ENCODE data around the gene KCNMA1. TPM values are rescaled to one million over a fixed set of nuclear protein-coding genes. Genes with fewer than 3 reads are reported as not detected.

The KCNMA1 gene
- total RNA-seq, 4 donors from 2014 or later = 146 to 300 (median 265) TPM

DNA sequence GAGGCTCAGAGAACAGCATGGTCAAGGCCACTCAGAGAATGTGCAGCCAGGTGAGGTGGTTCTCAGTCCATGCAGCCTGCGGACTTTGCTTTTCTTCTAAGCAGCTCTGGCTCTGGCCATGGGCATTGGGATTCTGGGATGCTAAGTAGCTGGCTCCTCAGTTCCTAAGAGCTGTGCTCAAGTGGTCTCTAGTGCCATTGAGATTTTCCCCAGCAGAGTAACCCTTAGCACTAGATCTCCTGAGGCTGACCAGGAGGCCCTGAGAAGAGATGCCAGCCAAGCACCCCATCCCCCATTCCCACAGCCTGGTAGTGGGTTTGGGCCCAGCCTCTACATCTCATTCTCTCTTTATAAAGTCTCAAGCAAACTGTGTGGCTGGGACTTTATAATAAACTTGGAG, 77.1 kb downstream of the KCNMA1 start:
- Histone ChIP-seq H3K4me1 (peaks cover 0 to 86% (median 73%) of the 10 kb centered on the region in 4 donors), H3K27ac (replicated peaks in 1 of 4) (peak overlapping the region; percentile 36 to 55 (median 38))

DNA sequence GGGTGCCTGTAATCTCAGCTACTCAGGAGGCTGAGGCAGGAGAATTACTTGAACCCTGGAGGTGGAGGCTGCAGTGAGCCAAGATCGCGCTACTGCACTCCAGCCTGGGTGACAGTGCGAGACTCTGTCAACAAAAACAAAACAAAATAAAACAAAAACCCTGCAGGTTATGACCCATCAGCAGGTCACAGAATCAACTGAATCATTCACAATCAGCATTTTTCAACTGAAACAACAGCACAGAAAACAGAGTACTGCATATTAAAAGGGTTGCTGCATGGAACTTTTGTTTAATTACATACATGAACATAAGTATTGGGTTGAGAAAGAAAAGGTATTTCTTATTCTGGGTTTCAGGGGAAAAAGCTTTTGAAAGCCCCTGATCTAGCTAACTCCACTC, 77.6 kb downstream of the KCNMA1 start:
- TF ChIP-seq, protein P1, sequence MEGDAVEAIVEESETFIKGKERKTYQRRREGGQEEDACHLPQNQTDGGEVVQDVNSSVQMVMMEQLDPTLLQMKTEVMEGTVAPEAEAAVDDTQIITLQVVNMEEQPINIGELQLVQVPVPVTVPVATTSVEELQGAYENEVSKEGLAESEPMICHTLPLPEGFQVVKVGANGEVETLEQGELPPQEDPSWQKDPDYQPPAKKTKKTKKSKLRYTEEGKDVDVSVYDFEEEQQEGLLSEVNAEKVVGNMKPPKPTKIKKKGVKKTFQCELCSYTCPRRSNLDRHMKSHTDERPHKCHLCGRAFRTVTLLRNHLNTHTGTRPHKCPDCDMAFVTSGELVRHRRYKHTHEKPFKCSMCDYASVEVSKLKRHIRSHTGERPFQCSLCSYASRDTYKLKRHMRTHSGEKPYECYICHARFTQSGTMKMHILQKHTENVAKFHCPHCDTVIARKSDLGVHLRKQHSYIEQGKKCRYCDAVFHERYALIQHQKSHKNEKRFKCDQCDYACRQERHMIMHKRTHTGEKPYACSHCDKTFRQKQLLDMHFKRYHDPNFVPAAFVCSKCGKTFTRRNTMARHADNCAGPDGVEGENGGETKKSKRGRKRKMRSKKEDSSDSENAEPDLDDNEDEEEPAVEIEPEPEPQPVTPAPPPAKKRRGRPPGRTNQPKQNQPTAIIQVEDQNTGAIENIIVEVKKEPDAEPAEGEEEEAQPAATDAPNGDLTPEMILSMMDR (IDR thresholded peaks at IDR 0.05) = no peak
- TF ChIP-seq POLR2A (IDR thresholded peaks at IDR 0.05; ENCODE audit: low read depth) (no peak), EP300 (IDR thresholded peaks at IDR 0.05) (no peak), POLR2AphosphoS5 (IDR thresholded peaks at IDR 0.05) (no peak)
- Histone ChIP-seq H3K9me3 (no peaks in the 10 kb centered on the region), H3K27ac (replicated peaks in 1 of 4) (peak overlapping the region in 3 of 4 donors; percentile 37 to 55 (median 40)), H3K36me3 (no peaks in the 10 kb centered on the region), H3K27me3 (no peaks in the 10 kb centered on the region), H3K4me1 (peaks cover 2 to 86% (median 73%) of the 10 kb centered on the region in 4 donors), H3K4me3 (no peak overlapping the region)
- 73% methylated on average over 3 of the region's 3 CpGs for WGBS
- DNase-seq (ENCODE audit: extremely low spot score) = no peak
- intact Hi-C loops (cut with DNase I) = no loop called here

More for the DNA sequence above, 77.1 kb downstream of the KCNMA1 start:
- H3K36me3 ChIP-seq = no peaks in the 10 kb centered on the region
- no CpG with 5 or more reads among the region's 1 CpG for WGBS
- H3K4me3 ChIP-seq = no peak overlapping the region
- H3K27me3 ChIP-seq = no peaks in the 10 kb centered on the region
- DNase-seq (ENCODE audit: extremely low spot score) = no peak
- intact Hi-C loops (cut with DNase I) = no loop called here
- no peaks in the 10 kb centered on the region for H3K9me3 ChIP-seq
- TF ChIP-seq, protein P1 (IDR thresholded peaks at IDR 0.05) = no peak
- no peak for TF ChIP-seq POLR2AphosphoS5 (IDR thresholded peaks at IDR 0.05)
- no peak for TF ChIP-seq POLR2A (IDR thresholded peaks at IDR 0.05; ENCODE audit: low read depth)
- no peak for TF ChIP-seq EP300 (IDR thresholded peaks at IDR 0.05)

DNA sequence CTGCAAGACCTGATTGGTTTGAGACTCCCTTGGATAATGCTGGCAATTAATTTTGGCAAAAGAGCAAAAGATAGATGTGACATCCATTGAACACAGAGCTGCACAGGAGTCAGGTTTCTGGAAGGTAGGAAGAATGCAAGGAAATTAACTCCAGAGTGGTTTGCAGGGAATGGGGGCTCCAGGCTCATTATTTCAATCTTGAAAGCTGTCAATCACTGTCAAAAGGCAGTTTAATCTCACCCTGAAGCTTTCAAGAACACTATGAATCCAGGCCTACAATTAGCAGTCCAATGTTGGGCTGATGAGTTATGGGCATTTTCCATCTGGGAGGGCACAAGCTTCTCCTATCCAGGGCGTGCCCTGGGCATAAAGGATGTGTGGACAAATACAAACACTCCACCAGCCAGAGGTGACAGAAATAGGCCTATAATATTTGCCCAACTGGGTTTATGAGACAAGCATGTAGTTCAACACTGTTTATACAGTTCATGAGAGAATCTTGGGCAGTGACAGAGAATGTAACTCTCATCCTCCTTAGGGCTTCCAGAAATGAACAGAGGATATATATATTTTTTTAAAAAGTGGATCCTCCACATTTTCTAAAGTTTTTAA, 80.5 kb downstream of the KCNMA1 start:
- TF ChIP-seq POLR2A (IDR thresholded peaks at IDR 0.05; ENCODE audit: low read depth) = no peak
- no peak for TF ChIP-seq POLR2AphosphoS5 (IDR thresholded peaks at IDR 0.05)
- TF ChIP-seq EP300 (IDR thresholded peaks at IDR 0.05) = no peak
- TF ChIP-seq, protein P1 (IDR thresholded peaks at IDR 0.05) = no peak
- Histone ChIP-seq H3K4me1 (peaks cover 13 to 86% (median 72%) of the 10 kb centered on the region in 4 donors), H3K27me3 (no peaks in the 10 kb centered on the region), H3K27ac (replicated peaks in 1 of 4) (peak overlapping the region; percentile 84 to 86 (median 84)), H3K36me3 (no peaks in the 10 kb centered on the region), H3K4me3 (no peak overlapping the region), H3K9me3 (no peaks in the 10 kb centered on the region)
- intact Hi-C loops (cut with DNase I) = no loop called here
- WGBS = 80% methylated on average over 1 of the region's 1 CpG
- no peak for DNase-seq (ENCODE audit: extremely low spot score)

DNA sequence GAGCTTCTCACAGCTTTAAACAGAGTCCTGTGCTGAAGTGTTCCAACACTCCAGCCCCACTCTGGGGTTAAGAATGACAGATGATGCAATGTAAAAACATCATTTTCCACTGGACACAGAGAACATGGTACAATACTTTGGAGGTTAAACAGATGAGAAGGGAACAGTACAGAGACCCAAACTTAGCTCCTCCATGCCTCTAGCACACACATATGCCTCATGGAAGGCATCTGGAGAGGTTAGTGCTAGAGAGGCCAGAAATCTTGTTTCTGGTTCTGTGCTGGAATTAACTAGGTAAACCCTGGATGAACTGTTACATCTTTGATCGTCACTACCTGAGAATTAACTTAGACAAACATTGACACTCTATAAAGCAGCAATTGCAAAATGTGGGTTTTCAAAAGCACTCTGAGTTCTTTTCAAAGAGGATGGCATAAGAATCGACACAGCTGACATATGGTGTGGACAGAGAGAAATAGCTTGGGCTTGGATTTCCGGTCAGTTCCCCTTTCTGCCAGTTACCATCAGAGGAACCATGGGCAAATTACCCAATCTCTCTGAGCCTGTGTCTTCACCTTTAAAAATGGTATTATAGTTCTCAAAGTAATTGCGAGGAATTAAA, 81.9 kb downstream of the KCNMA1 start:
- Histone ChIP-seq H3K9me3 (no peaks in the 10 kb centered on the region), H3K27ac (replicated peaks in 1 of 4) (peak overlapping the region; percentile 84 to 86 (median 84)), H3K4me3 (no peak overlapping the region), H3K36me3 (no peaks in the 10 kb centered on the region), H3K4me1 (peaks cover 13 to 92% (median 67%) of the 10 kb centered on the region in 4 donors), H3K27me3 (no peaks in the 10 kb centered on the region)
- no peak for DNase-seq (ENCODE audit: extremely low spot score)
- intact Hi-C loops (cut with DNase I) = no loop called here
- 66% methylated on average over 4 of the region's 4 CpGs for WGBS
- TF ChIP-seq, protein P1 (IDR thresholded peaks at IDR 0.05) = no peak
- TF ChIP-seq POLR2A (IDR thresholded peaks at IDR 0.05; ENCODE audit: low read depth) (no peak), EP300 (IDR thresholded peaks at IDR 0.05) (peak; percentile 19), POLR2AphosphoS5 (IDR thresholded peaks at IDR 0.05) (peak; percentile 57 to 74)
